Pancreas (tissue), 10 donors: ENCODE results near the gene RFWD3. TPM values are rescaled to one million over a fixed set of nuclear protein-coding genes. Genes with fewer than 3 reads are reported as not detected.

ENCODE experiments used
- ATAC-seq, 4 donors: fragments of 200-7000 bp; cut with Tn5 transposase; one replicate each; pipeline versions ENCODE4 v1.8.0 to v1.9.1; 2020; ENCODE audit warnings: mild to moderate bottlenecking in 4 of 4, moderate library complexity in 4 of 4
- DNase-seq, 6 donors: peaks; one replicate each; pipeline ENCODE4 v3.0.0-alpha.2; 2020
- FAIRE-seq: peaks from 2 replicates; lab custom pipeline; 2012; peaks lifted over from hg19 to GRCh38; lab: Jason Lieb, UNC
- H3K27ac ChIP-seq, 4 donors: fragments of 200-600 bp; sonication (generic); 1 replicate in 3 of 4; 2 replicates in 1 of 4; pipeline versions ENCODE4 v1.5.0 to v1.8.0; 2020
- H3K27me3 ChIP-seq, 4 donors: fragments of 200-600 bp; one replicate each; pipeline ENCODE4 v1.8.0; 2021
- H3K36me3 ChIP-seq, 3 donors: fragments of 200-600 bp; sonication (generic) in 1 of 3; one replicate each; pipeline versions ENCODE4 v1.5.0 to v1.8.0; 2020 to 2021
- H3K4me1 ChIP-seq, 3 donors: fragments of 200-600 bp; one replicate each; pipeline ENCODE4 v1.8.0; 2021
- H3K4me3 ChIP-seq, 4 donors: fragments of 200-600 bp; sonication (generic) in 2 of 4; one replicate each; pipeline versions ENCODE4 v1.5.0 to v1.8.0; 2020 to 2021
- H3K9me3 ChIP-seq, 4 donors: fragments of 200-600 bp; one replicate each; pipeline ENCODE4 v1.8.0; 2021
- CTCF ChIP-seq, 4 donors: fragments of 200-600 bp; sonication (generic) in 3 of 4; IDR thresholded peaks; one replicate each; pipeline versions ENCODE4 v1.5.0 to v1.8.0; 2021; ENCODE audit warnings: antibody characterized with exemption in 4 of 4
- WGBS, 2 donors: extraction: QIAGEN DNeasy Blood & Tissue Kit; methylation state at CpG; one replicate each; pipeline ENCODE4 v1.1.7; 2013; 5-methylcytosine and 5-hydroxymethylcytosine counted together
- intact Hi-C, 3 donors: fragments of 100-400 bp; cut with DNase I; formaldehyde crosslinking; loops; one replicate each; pipeline versions ENCODE4 v1.11.1 to v1.14.2; 2022
- polyA plus RNA-seq, 2 donors: library from polyadenylated mRNA; stranded (reverse); fragments of 200-250 nt; gene quantifications; one replicate each; pipeline ENCODE4 v1.2.3, GENCODE V29; 2013
- total RNA-seq, 6 donors: library from RNA; stranded (reverse); fragmentation: NEBNext Ultra II Directional in 4 of 6; extraction: Animal tissue kit (Norgen Biotek cat#: 25700) in 4 of 6; gene quantifications; one replicate each; pipeline versions ENCODE4 v1.2.1 to v1.2.4, GENCODE V29; 2021 to 2023
- donor health status: healthy with polysubstance abuse.
- donor health status: DM: no; HTN: no; CAD: no; lungs with moderate emphysema.
- donor health status: DM: no; HTN: no; CAD: no.
- donor health status: control.
- donor health status: control.
- donor health status: Bipolar disorder and iron deficiency.
- donor health status: DM: yes; HTN: yes; CAD: no.
- donor health status: DM: no; HTN: no; CAD: no.
- donor health status: DM: no; HTN: no; CAD: no.
- donor health status: DM: yes; HTN: yes; CAD: no.

Gene RFWD3
- total and polyA plus RNA-seq, 8 donors, result 3.7 to 14.0 (median 7.1) TPM

GRCh38 chr16:74605746-74606520, 60.7 kb downstream of the RFWD3 start:
- Histone ChIP-seq H3K4me1 (peaks cover 26 to 53% (median 30%) of the 10 kb centered on the region in 3 donors), H3K4me3 (peak overlapping the region; percentile 77 to 98 (median 97)), H3K9me3 (no peaks in the 10 kb centered on the region), H3K27ac (peak overlapping the region; percentile 94 to 98 (median 98)), H3K36me3 (no peaks in the 10 kb centered on the region), H3K27me3 (no peaks in the 10 kb centered on the region)
- ATAC-seq, result peak in 3 of 4 donors; percentile 1 to 13 (median 2)
- no peak for DNase-seq
- intact Hi-C loops, result no loop called here
- FAIRE-seq, result no peak
- TF ChIP-seq CTCF (IDR thresholded peaks at IDR 0.05), result no peak
- 1 to 2% methylated on average over 17 of the region's 17 CpGs for WGBS, 2 donors

GRCh38 chr16:74605332-74605731, 61.3 kb downstream of the RFWD3 start:
- Histone ChIP-seq H3K36me3 (no peaks in the 10 kb centered on the region), H3K4me1 (peaks cover 26 to 56% (median 33%) of the 10 kb centered on the region in 3 donors), H3K27ac (peak overlapping the region in 2 of 4 donors; percentile 94 to 97), H3K4me3 (peak overlapping the region; percentile 77 to 98 (median 97)), H3K27me3 (no peaks in the 10 kb centered on the region), H3K9me3 (no peaks in the 10 kb centered on the region)
- intact Hi-C loops, result no loop called here
- TF ChIP-seq CTCF (IDR thresholded peaks at IDR 0.05), result no peak
- 26 to 27% methylated on average over 6 of the region's 6 CpGs for WGBS, 2 donors
- DNase-seq, result no peak
- FAIRE-seq, result no peak
- ATAC-seq, result no peak

- FAIRE-seq, result no peak
- H3K27ac ChIP-seq, result no peak overlapping the region
These were observed 62.8 kb downstream of the RFWD3 start for GRCh38 chr16:74603848-74604247.

GRCh38 chr16:74601126-74601871, 65.4 kb downstream of the RFWD3 start:
- Histone ChIP-seq H3K36me3 (peaks cover 0 to 4% (median 0%) of the 10 kb centered on the region in 3 donors), H3K9me3 (no peaks in the 10 kb centered on the region), H3K27me3 (no peaks in the 10 kb centered on the region), H3K4me3 (no peak overlapping the region), H3K27ac (no peak overlapping the region), H3K4me1 (peaks cover 24 to 45% (median 26%) of the 10 kb centered on the region in 3 donors)
- FAIRE-seq, result no peak
- no peak for DNase-seq
- 55 to 60% methylated on average over 9 of the region's 9 CpGs for WGBS, 2 donors
- intact Hi-C loops, result no loop called here
- ATAC-seq, result no peak
- no peak for TF ChIP-seq CTCF (IDR thresholded peaks at IDR 0.05)

More at GRCh38 chr16:74603848-74604247, 62.8 kb downstream of the RFWD3 start:
- peak overlapping the region in 2 of 4 donors; percentile 77 to 98 for H3K4me3 ChIP-seq
- intact Hi-C loops, result no loop called here
- H3K27me3 ChIP-seq, result no peaks in the 10 kb centered on the region
- TF ChIP-seq CTCF (IDR thresholded peaks at IDR 0.05), result no peak
- DNase-seq, result no peak
- H3K4me1 ChIP-seq, result peaks cover 26 to 56% (median 33%) of the 10 kb centered on the region in 3 donors
- peak in 1 of 4 donors; percentile 7 for ATAC-seq
- 34 to 37% methylated on average over 4 of the region's 4 CpGs for WGBS, 2 donors
- H3K9me3 ChIP-seq, result no peaks in the 10 kb centered on the region
- H3K36me3 ChIP-seq, result no peaks in the 10 kb centered on the region
